Neural cell (in vitro differentiated cells): Measurements from ENCODE around the gene MAPT.

Experiments used
- CTCF ChIP-seq: fragments of 450-650 bp; IDR thresholded peaks from 2 replicates; pipeline ENCODE4 v1.5.1; 2014; ENCODE audit warnings: antibody characterized with exemption, mild to moderate bottlenecking, moderate library complexity; ENCODE audit not compliant: poor library complexity, severe bottlenecking
- EP300 ChIP-seq: fragments of 450-650 bp; conservative IDR thresholded peaks from 2 replicates; pipeline ENCODE4 v1.6.1; 2014; ENCODE audit warnings: antibody characterized with exemption, mild to moderate bottlenecking, moderate library complexity; ENCODE audit not compliant: poor library complexity, severe bottlenecking
- EZH2 ChIP-seq: fragments of 200-600, 300-800 bp; shearing (Covaris generic), sonication (generic); IDR thresholded peaks from 2 replicates; pipeline ENCODE4 v1.6.1; 2014; ENCODE audit warnings: antibody characterized with exemption, low read length, borderline replicate concordance, mild to moderate bottlenecking; ENCODE audit not compliant: insufficient read depth, poor library complexity, severe bottlenecking
- POLR2AphosphoS5 ChIP-seq: IDR thresholded peaks from 2 replicates; pipeline ENCODE4 v1.6.1; 2012
- TAF1 ChIP-seq: IDR thresholded peaks from 2 replicates; pipeline ENCODE4 v1.6.1; 2012; ENCODE audit warnings: low read depth

GRCh38 chr17:45972531-45972930 lies 78.2 kb downstream of the MAPT start:
- no peak for TF ChIP-seq CTCF
- no peak for TF ChIP-seq EP300
- TF ChIP-seq EZH2, result no peak
- no peak for TF ChIP-seq TAF1
- TF ChIP-seq POLR2AphosphoS5, result no peak
